Breast epithelium (tissue), 4 donors: Measurements from ENCODE around the gene CHL1. TPM values are rescaled to one million over a fixed set of nuclear protein-coding genes. Genes with fewer than 3 reads are reported as not detected.

Source experiments
- DNase-seq, 2 donors: peaks; one replicate each; pipeline ENCODE4 v3.0.0-alpha.2; 2019; ENCODE audit warnings: low spot score in 2 of 2
- H3K27ac ChIP-seq, 2 donors: fragments of 200-600 bp; sonication (generic) in 1 of 2; one replicate each; pipeline ENCODE4 v1.5.1; 2016 to 2019; ENCODE audit warnings: mild to moderate bottlenecking in 1 of 2
- H3K27me3 ChIP-seq, 2 donors: fragments of 200-600 bp; sonication (generic) in 1 of 2; one replicate each; pipeline versions ENCODE4 v1.5.1 to v1.6.0; 2017 to 2019; ENCODE audit warnings: control low read depth in 1 of 2, mild to moderate bottlenecking in 1 of 2
- H3K36me3 ChIP-seq: fragments of 200-600 bp; one replicate; pipeline ENCODE4 v1.5.1; 2019
- H3K4me1 ChIP-seq, 2 donors: fragments of 200-600 bp; sonication (generic); one replicate each; pipeline ENCODE4 v1.5.1; 2016 to 2019; ENCODE audit warnings: control low read depth in 1 of 2
- H3K4me3 ChIP-seq, 3 donors: fragments of 200-600 bp; sonication (generic); 1 replicate in 2 of 3; 2 replicates in 1 of 3; pipeline ENCODE4 v1.5.1; 2016 to 2019; ENCODE audit warnings: mild to moderate bottlenecking in 3 of 3, moderate library complexity in 2 of 3
- H3K9me3 ChIP-seq, 2 donors: fragments of 200-600 bp; sonication (generic) in 1 of 2; one replicate each; pipeline ENCODE4 v1.5.1; 2016 to 2019; ENCODE audit warnings: control low read depth in 1 of 2
- POLR2A ChIP-seq: fragments of 450-650 bp; IDR thresholded peaks from one replicate; pipeline ENCODE4 v1.6.1; 2016; ENCODE audit warnings: antibody characterized with exemption, mild to moderate bottlenecking, moderate library complexity
- POLR2AphosphoS5 ChIP-seq, 3 donors: sonication (generic); formaldehyde crosslinking; IDR thresholded peaks; one replicate each; pipeline ENCODE4 v1.6.1; 2017; ENCODE audit warnings: antibody characterized with exemption in 3 of 3
- intact Hi-C: fragments of 100-400 bp; cut with DNase I; formaldehyde crosslinking; loops from one replicate; pipeline ENCODE4 v1.15.1; 2023; ENCODE audit warnings: low total_unique reads
- total RNA-seq, 3 donors: library from RNA; depleted of rRNA; stranded (reverse); fragments of >200 nt; gene quantifications; one replicate each; pipeline ENCODE4 v1.1.0, GENCODE V29; 2016
- TF ChIP-seq, protein P1 (sequence below), 3 donors: fragments of 450-650 bp; IDR thresholded peaks; one replicate each; pipeline ENCODE4 v1.5.1; 2016 to 2017; ENCODE audit warnings: antibody characterized with exemption in 3 of 3, mild to moderate bottlenecking in 3 of 3, moderate library complexity in 3 of 3

The CHL1 gene
- total RNA-seq, 3 donors from 2014 or later = 34.8 to 49.8 (median 40.3) TPM

DNA sequence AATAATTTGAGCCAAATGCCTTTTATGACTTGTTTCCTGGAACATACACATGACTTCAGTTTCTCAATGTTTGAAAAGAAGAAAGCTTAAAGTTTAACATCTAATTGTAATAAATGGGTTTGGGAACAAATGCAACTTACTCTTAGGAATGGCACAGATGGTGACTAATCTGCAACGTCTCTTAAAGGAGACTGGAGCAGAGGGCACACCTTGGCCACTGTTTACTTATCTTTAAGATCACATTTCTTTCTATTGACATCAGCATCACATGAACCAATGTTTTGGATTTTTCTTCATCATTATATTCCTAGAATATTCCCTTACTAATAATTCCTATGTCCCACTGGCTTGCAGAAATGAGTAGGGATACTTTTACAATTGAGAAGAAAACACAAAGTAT lies 229.5 kb downstream of the CHL1 start:
- TF ChIP-seq, protein P1, sequence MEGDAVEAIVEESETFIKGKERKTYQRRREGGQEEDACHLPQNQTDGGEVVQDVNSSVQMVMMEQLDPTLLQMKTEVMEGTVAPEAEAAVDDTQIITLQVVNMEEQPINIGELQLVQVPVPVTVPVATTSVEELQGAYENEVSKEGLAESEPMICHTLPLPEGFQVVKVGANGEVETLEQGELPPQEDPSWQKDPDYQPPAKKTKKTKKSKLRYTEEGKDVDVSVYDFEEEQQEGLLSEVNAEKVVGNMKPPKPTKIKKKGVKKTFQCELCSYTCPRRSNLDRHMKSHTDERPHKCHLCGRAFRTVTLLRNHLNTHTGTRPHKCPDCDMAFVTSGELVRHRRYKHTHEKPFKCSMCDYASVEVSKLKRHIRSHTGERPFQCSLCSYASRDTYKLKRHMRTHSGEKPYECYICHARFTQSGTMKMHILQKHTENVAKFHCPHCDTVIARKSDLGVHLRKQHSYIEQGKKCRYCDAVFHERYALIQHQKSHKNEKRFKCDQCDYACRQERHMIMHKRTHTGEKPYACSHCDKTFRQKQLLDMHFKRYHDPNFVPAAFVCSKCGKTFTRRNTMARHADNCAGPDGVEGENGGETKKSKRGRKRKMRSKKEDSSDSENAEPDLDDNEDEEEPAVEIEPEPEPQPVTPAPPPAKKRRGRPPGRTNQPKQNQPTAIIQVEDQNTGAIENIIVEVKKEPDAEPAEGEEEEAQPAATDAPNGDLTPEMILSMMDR (IDR thresholded peaks at IDR 0.05) = no peak
- no peak for TF ChIP-seq POLR2AphosphoS5 (IDR thresholded peaks at IDR 0.05)
- no peak for TF ChIP-seq POLR2A
- intact Hi-C loops = no loop called here

DNA sequence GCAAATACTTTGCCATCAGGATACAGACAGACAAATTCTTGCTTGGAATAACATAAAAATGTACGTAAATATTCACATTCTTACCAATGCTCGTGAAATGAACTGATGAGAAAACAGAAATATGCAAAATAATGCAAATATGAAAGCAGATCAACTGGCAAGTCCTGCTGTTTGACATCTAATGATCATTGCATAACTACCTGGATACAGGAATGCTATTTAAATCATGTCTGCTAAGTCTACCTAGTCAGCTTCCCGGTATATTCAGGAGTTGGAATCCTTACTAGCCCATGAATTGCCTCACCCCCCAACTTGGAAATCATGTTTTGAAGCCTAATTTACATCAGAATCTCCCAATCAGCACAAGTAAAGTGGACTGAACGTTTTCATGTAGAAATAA lies 230.6 kb downstream of the CHL1 start:
- no peaks in the 10 kb centered on the region for H3K9me3 ChIP-seq
- H3K36me3 ChIP-seq = no peaks in the 10 kb centered on the region
- DNase-seq = no peak
- H3K27ac ChIP-seq = no peak overlapping the region
- H3K27me3 ChIP-seq = no peaks in the 10 kb centered on the region
- intact Hi-C loops = no loop called here
- TF ChIP-seq POLR2AphosphoS5 (IDR thresholded peaks at IDR 0.05) (no peak), POLR2A (no peak)
- TF ChIP-seq, protein P1 (IDR thresholded peaks at IDR 0.05) = no peak
- no peak overlapping the region for H3K4me3 ChIP-seq
- no peaks in the 10 kb centered on the region for H3K4me1 ChIP-seq

More for the DNA sequence above, 229.5 kb downstream of the CHL1 start:
- H3K4me3 ChIP-seq = no peak overlapping the region
- H3K36me3 ChIP-seq = no peaks in the 10 kb centered on the region
- DNase-seq = no peak
- H3K27me3 ChIP-seq = no peaks in the 10 kb centered on the region
- no peaks in the 10 kb centered on the region for H3K9me3 ChIP-seq
- no peaks in the 10 kb centered on the region for H3K4me1 ChIP-seq
- no peak overlapping the region for H3K27ac ChIP-seq

- no peaks in the 10 kb centered on the region for H3K9me3 ChIP-seq
- no peak overlapping the region for H3K27ac ChIP-seq
- no peaks in the 10 kb centered on the region for H3K36me3 ChIP-seq
- intact Hi-C loops = no loop called here
- no peaks in the 10 kb centered on the region for H3K4me1 ChIP-seq
- DNase-seq = no peak
- no peak for TF ChIP-seq POLR2AphosphoS5 (IDR thresholded peaks at IDR 0.05)
- no peak for TF ChIP-seq POLR2A
- TF ChIP-seq, protein P1 (IDR thresholded peaks at IDR 0.05) = no peak
- H3K27me3 ChIP-seq = no peaks in the 10 kb centered on the region
- H3K4me3 ChIP-seq = no peak overlapping the region
Observed at GRCh38 chr3:430186-430585, 233.6 kb downstream of the CHL1 start.

- Histone ChIP-seq H3K27ac (no peak overlapping the region), H3K36me3 (no peaks in the 10 kb centered on the region), H3K4me1 (no peaks in the 10 kb centered on the region), H3K9me3 (no peaks in the 10 kb centered on the region), H3K27me3 (no peaks in the 10 kb centered on the region), H3K4me3 (no peak overlapping the region)
- no peak for DNase-seq
- no peak for TF ChIP-seq POLR2A
- TF ChIP-seq, protein P1 (IDR thresholded peaks at IDR 0.05) = no peak
- no peak for TF ChIP-seq POLR2AphosphoS5 (IDR thresholded peaks at IDR 0.05)
- intact Hi-C loops = no loop called here
Observed at GRCh38 chr3:435161-435560, 238.6 kb downstream of the CHL1 start.

DNA sequence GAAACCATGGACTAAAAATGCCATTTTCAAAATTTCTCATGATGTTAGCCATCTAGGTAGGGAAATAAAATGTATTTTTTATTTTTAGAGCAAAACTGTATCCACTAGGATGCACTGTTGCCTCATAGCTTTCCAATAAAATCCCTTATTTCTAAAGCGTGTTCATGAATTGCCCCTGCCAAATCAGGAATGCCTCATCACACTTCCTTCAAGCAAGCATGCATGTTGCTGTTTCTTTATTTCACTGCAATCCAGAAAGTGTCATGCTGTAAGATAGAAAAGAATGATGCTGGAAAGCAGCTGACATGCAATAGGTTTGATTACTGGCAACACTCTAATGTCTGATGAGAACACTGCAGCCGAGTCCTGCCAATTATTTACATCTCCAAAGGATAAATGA lies 239.5 kb downstream of the CHL1 start:
- no peak overlapping the region for H3K27ac ChIP-seq
- no peak overlapping the region for H3K4me3 ChIP-seq
- TF ChIP-seq POLR2AphosphoS5 (IDR thresholded peaks at IDR 0.05) (no peak), POLR2A (no peak)
- TF ChIP-seq, protein P1 (IDR thresholded peaks at IDR 0.05) = no peak
- intact Hi-C loops = no loop called here
- H3K4me1 ChIP-seq = no peaks in the 10 kb centered on the region
- no peaks in the 10 kb centered on the region for H3K27me3 ChIP-seq
- no peaks in the 10 kb centered on the region for H3K36me3 ChIP-seq
- DNase-seq = no peak
- H3K9me3 ChIP-seq = no peaks in the 10 kb centered on the region
